HG03139 (cell line): ENCODE data around the gene DHX36.

ENCODE experiments used
- ATAC-seq: cut with Tn5 transposase; IDR thresholded peaks from one replicate; pipeline ENCODE4 v1.9.1; 2021; ENCODE audit not compliant: unreplicated experiment

Gene DHX36

GRCh38 chr3:154224866-154225265 lies 99.4 kb downstream of the DHX36 start:
- no peak for ATAC-seq

- no peak for ATAC-seq
Observed at GRCh38 chr3:154224366-154224765, 99.9 kb downstream of the DHX36 start.

GRCh38 chr3:154223519-154223918 lies 100.8 kb downstream of the DHX36 start:
- no peak for ATAC-seq
